ENCODE results near the gene RMDN2.

DNA sequence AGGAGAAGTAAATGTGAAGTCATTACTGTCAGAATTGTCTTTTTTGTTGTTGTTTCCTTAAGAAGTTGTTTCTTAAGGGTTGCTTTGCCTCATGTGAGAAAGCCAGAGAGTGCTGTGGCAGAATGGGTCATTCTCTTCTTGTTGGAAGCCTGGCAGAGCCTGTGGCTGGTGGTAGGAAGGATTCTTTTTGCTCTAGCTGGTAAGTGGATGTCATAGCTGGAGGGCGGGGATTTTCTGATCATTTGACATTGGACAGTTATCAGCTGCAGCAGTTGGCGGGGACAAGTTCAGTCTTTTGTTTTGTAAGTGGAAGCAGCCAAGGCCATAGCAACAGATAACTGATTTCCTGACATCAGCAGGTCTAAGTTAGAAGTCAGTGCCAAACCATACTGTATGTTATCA, 5.5 kb upstream of the RMDN2 start:
- no peak for TF ChIP-seq EZH2 (IDR thresholded peaks at IDR 0.05; ENCODE audit: insufficient read depth, poor library complexity, severe bottlenecking)
- TF ChIP-seq EZH2phosphoT487 (IDR thresholded peaks at IDR 0.05; ENCODE audit: insufficient read depth, low read depth) = no peak
